Colonic mucosa (tissue), 4 donors: ENCODE data around the gene MOCS1. TPM values are rescaled to one million over a fixed set of nuclear protein-coding genes. Genes with fewer than 3 reads are reported as not detected.

Experiments
- DNase-seq: peaks from one replicate; pipeline ENCODE4 v3.0.0-alpha.2; 2020
- H3K27ac ChIP-seq: fragments of 200-600 bp; one replicate; pipeline ENCODE4 v1.8.0; 2021
- H3K27me3 ChIP-seq: fragments of 200-600 bp; one replicate; pipeline ENCODE4 v1.8.0; 2021
- H3K36me3 ChIP-seq: fragments of 200-600 bp; one replicate; pipeline ENCODE4 v1.8.0; 2021
- H3K4me1 ChIP-seq: fragments of 200-600 bp; one replicate; pipeline ENCODE4 v1.8.0; 2021; ENCODE audit warnings: mild to moderate bottlenecking
- H3K4me3 ChIP-seq: fragments of 200-600 bp; one replicate; pipeline ENCODE4 v1.8.0; 2021
- H3K9ac ChIP-seq, 2 donors: one replicate each; pipeline ENCODE4 v1.7.0; 2013; ENCODE audit warnings: control low read depth in 2 of 2, low read depth in 2 of 2, low read length in 2 of 2
- H3K9me3 ChIP-seq: fragments of 200-600 bp; one replicate; pipeline ENCODE4 v1.8.0; 2021
- intact Hi-C: fragments of 100-400 bp; cut with DNase I; formaldehyde crosslinking; loops from one replicate; pipeline ENCODE4 v1.14.1; 2022
- total RNA-seq, 2 donors: library from RNA; stranded (reverse); fragmentation: NEBNext Ultra II Directional in 1 of 2; extraction: Animal tissue kit (Norgen Biotek cat#: 25700) in 1 of 2; gene quantifications; one replicate each; pipeline ENCODE4 v1.2.1, GENCODE V29; 2021
- TF ChIP-seq, protein P1 (sequence below): fragments of 200-600 bp; IDR thresholded peaks from one replicate; pipeline ENCODE4 v1.8.0; 2022; ENCODE audit warnings: antibody characterized with exemption, mild to moderate bottlenecking
- donor health status: healthy.
- donor health status: DM: no; HTN: no; CAD: no.
- donor health status: DM: no; HTN: no; CAD: no.

Gene MOCS1
- total RNA-seq, 2 donors from 2014 or later: 9.6 to 15.7 TPM

GRCh38 chr6:39902786-39903465, 31.3 kb downstream of the MOCS1 start:
- Histone ChIP-seq H3K9me3 (no peaks in the 10 kb centered on the region), H3K36me3 (no peaks in the 10 kb centered on the region), H3K4me1 (no peaks in the 10 kb centered on the region), H3K27me3 (no peaks in the 10 kb centered on the region), H3K9ac (no peak overlapping the region), H3K27ac (no peak overlapping the region), H3K4me3 (no peak overlapping the region)
- intact Hi-C loops: no loop called here
- TF ChIP-seq, protein P1, sequence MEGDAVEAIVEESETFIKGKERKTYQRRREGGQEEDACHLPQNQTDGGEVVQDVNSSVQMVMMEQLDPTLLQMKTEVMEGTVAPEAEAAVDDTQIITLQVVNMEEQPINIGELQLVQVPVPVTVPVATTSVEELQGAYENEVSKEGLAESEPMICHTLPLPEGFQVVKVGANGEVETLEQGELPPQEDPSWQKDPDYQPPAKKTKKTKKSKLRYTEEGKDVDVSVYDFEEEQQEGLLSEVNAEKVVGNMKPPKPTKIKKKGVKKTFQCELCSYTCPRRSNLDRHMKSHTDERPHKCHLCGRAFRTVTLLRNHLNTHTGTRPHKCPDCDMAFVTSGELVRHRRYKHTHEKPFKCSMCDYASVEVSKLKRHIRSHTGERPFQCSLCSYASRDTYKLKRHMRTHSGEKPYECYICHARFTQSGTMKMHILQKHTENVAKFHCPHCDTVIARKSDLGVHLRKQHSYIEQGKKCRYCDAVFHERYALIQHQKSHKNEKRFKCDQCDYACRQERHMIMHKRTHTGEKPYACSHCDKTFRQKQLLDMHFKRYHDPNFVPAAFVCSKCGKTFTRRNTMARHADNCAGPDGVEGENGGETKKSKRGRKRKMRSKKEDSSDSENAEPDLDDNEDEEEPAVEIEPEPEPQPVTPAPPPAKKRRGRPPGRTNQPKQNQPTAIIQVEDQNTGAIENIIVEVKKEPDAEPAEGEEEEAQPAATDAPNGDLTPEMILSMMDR: no peak
- DNase-seq: no peak

GRCh38 chr6:39902136-39902535, 32.1 kb downstream of the MOCS1 start:
- TF ChIP-seq, protein P1: no peak
- Histone ChIP-seq H3K27me3 (no peaks in the 10 kb centered on the region), H3K4me1 (no peaks in the 10 kb centered on the region), H3K9me3 (no peaks in the 10 kb centered on the region), H3K9ac (no peak overlapping the region), H3K27ac (no peak overlapping the region), H3K4me3 (no peak overlapping the region), H3K36me3 (no peaks in the 10 kb centered on the region)
- intact Hi-C loops: no loop called here
- DNase-seq: no peak

DNA sequence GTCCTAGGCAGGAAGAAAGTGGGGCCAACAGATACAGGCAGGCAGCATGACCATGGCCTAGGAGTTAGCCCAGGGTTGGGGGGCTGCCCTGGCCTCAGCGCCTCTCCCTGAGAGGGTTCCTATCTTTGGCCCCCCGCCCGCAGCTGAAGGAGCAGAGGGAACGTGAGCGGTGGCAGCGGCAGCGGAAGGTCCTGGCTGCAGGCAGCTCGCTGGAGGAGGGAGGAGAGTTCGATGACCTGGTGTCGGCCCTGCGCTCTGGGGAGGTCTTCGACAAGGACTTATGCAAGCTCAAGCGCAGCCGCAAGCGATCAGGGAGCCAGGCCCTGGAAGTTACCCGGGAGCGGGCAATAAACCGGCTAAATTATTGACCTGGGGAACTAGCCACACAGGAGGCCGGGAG, 32.6 kb downstream of the MOCS1 start:
- TF ChIP-seq, protein P1: no peak
- H3K27ac ChIP-seq: no peak overlapping the region
- DNase-seq: no peak

GRCh38 chr6:39901116-39901655, 33.1 kb downstream of the MOCS1 start:
- H3K4me3 ChIP-seq: no peak overlapping the region
- H3K27me3 ChIP-seq: no peaks in the 10 kb centered on the region
- no peak for DNase-seq
- no peak overlapping the region for H3K9ac ChIP-seq
- H3K4me1 ChIP-seq: no peaks in the 10 kb centered on the region
- intact Hi-C loops: no loop called here
- no peaks in the 10 kb centered on the region for H3K9me3 ChIP-seq
- TF ChIP-seq, protein P1: no peak
- H3K27ac ChIP-seq: no peak overlapping the region
- H3K36me3 ChIP-seq: no peaks in the 10 kb centered on the region

More for the DNA sequence above, 32.6 kb downstream of the MOCS1 start:
- Histone ChIP-seq H3K9me3 (no peaks in the 10 kb centered on the region), H3K27me3 (no peaks in the 10 kb centered on the region), H3K36me3 (no peaks in the 10 kb centered on the region), H3K9ac (no peak overlapping the region), H3K4me1 (no peaks in the 10 kb centered on the region), H3K4me3 (no peak overlapping the region)
- intact Hi-C loops: no loop called here

- Histone ChIP-seq H3K36me3 (no peaks in the 10 kb centered on the region), H3K9ac (no peak overlapping the region), H3K9me3 (no peaks in the 10 kb centered on the region), H3K27ac (no peak overlapping the region), H3K4me1 (no peaks in the 10 kb centered on the region), H3K4me3 (no peak overlapping the region), H3K27me3 (no peaks in the 10 kb centered on the region)
- TF ChIP-seq, protein P1: no peak
- no peak for DNase-seq
- intact Hi-C loops: no loop called here
Measured at GRCh38 chr6:39899554-39900295, 34.5 kb downstream of the MOCS1 start.
